ENCODE data around the gene MYO1A. TPM values are rescaled to one million over a fixed set of nuclear protein-coding genes. Genes with fewer than 3 reads are reported as not detected.

The MYO1A gene
- polyA plus RNA-seq, 1 donor (not counting 4 experiments of a cell fraction or from before 2014, with no cell fraction given): 0.01 TPM

DNA sequence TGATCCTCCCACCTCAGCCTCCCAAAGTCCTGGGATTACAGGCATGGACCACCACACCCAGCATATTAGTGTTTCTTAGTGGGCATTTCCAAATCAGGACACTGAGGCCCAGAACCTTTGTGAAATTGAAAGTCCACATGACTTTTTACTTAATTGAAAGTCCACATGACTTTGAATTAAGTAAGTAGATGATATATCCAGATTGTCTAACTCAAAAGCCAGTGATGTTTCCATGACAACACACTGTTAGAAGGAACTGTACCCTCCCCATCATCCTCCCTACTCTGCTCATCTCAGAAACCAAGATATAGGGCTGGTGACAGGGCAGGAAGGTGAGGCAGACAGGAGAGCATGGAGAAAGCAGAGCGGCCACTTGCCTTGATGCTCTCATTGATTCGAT is 7.2 kb downstream of the MYO1A start:
- Histone ChIP-seq H2AFZ (ENCODE audit: control insufficient read depth, low read length) (no peak overlapping the region), H3K4me2 (ENCODE audit: control insufficient read depth, extremely low read depth, insufficient read depth, low read depth, low read length) (no peak overlapping the region), H3K9ac (ENCODE audit: control insufficient read depth, extremely low read depth, insufficient read depth, low read length) (no peak overlapping the region), H3K27me3 (ENCODE audit: control insufficient read depth, extremely low read depth, insufficient read depth, low read length) (peaks cover 17% of the 10 kb centered on the region), H4K20me1 (ENCODE audit: control insufficient read depth, extremely low read depth, insufficient read depth, low read length) (no peaks in the 10 kb centered on the region), H3K27ac (ENCODE audit: control insufficient read depth, insufficient read depth, low read length) (no peak overlapping the region), H3K4me1 (ENCODE audit: control insufficient read depth, extremely low read depth, insufficient read depth, low read length) (no peaks in the 10 kb centered on the region), H3K9me3 (ENCODE audit: control insufficient read depth, low read depth, low read length) (no peaks in the 10 kb centered on the region), H3K79me2 (ENCODE audit: control insufficient read depth, insufficient read depth, low read length) (no peaks in the 10 kb centered on the region), H3K36me3 (ENCODE audit: control insufficient read depth in 2 of 2, extremely low read depth in 1 of 2, insufficient read depth in 2 of 2, low read length in 2 of 2) (no peaks in the 10 kb centered on the region), H3K4me3 (ENCODE audit: control insufficient read depth in 2 of 3, extremely low read depth in 1 of 3, insufficient read depth in 2 of 3, low read depth in 1 of 3, low read length in 3 of 3) (no peak overlapping the region), H3K9me1 (ENCODE audit: control insufficient read depth, extremely low read depth, insufficient read depth, low read length) (no peaks in the 10 kb centered on the region)
- FAIRE-seq: no peak
- DNase-seq (ENCODE audit: low read depth, low spot score): no peak
- no peak for TF ChIP-seq EZH2 (IDR thresholded peaks at IDR 0.05; ENCODE audit: low read length)
- TF ChIP-seq, protein P1, sequence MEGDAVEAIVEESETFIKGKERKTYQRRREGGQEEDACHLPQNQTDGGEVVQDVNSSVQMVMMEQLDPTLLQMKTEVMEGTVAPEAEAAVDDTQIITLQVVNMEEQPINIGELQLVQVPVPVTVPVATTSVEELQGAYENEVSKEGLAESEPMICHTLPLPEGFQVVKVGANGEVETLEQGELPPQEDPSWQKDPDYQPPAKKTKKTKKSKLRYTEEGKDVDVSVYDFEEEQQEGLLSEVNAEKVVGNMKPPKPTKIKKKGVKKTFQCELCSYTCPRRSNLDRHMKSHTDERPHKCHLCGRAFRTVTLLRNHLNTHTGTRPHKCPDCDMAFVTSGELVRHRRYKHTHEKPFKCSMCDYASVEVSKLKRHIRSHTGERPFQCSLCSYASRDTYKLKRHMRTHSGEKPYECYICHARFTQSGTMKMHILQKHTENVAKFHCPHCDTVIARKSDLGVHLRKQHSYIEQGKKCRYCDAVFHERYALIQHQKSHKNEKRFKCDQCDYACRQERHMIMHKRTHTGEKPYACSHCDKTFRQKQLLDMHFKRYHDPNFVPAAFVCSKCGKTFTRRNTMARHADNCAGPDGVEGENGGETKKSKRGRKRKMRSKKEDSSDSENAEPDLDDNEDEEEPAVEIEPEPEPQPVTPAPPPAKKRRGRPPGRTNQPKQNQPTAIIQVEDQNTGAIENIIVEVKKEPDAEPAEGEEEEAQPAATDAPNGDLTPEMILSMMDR (optimal IDR thresholded peaks at IDR 0.05 in 1 of 3, IDR thresholded peaks at IDR 0.05 in 1 of 3, conservative IDR thresholded peaks at IDR 0.05 in 1 of 3; ENCODE audit: extremely low read depth in 1 of 3, insufficient read depth in 2 of 3, low read length in 3 of 3): no peak
- dilution Hi-C loops (cut with MboI; ENCODE audit: extremely low pct_ligation_motif_present, low sequenced_read_pairs): no loop called here

DNA sequence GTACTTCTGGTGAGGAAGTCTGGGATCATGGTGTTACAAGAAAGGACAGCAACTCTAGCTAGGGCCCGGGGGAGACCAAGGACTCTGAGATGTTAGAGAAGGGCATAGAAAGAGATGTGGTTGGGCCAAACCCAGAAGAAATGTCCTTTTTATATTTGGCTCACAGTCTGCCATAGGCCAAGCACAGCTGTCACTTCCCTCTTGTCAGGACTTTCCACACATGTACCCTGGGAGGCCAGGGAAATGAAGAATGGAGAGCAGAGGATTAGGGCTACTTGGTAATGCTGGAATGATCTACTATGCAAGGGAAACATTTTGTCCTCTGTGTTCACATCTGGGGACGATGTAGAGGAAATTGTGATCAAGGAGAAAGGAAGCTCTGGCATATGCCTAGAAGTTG is 9.2 kb downstream of the MYO1A start:
- DNase-seq (ENCODE audit: low read depth, low spot score) (no peak), FAIRE-seq (no peak)
- Histone ChIP-seq H3K9ac (ENCODE audit: control insufficient read depth, extremely low read depth, insufficient read depth, low read length) (no peak overlapping the region), H3K4me3 (ENCODE audit: control insufficient read depth in 2 of 3, extremely low read depth in 1 of 3, insufficient read depth in 2 of 3, low read depth in 1 of 3, low read length in 3 of 3) (no peak overlapping the region), H2AFZ (ENCODE audit: control insufficient read depth, low read length) (no peak overlapping the region), H3K36me3 (ENCODE audit: control insufficient read depth in 2 of 2, extremely low read depth in 1 of 2, insufficient read depth in 2 of 2, low read length in 2 of 2) (no peaks in the 10 kb centered on the region), H3K9me3 (ENCODE audit: control insufficient read depth, low read depth, low read length) (no peaks in the 10 kb centered on the region), H3K27me3 (ENCODE audit: control insufficient read depth, extremely low read depth, insufficient read depth, low read length) (peaks cover 6% of the 10 kb centered on the region), H3K9me1 (ENCODE audit: control insufficient read depth, extremely low read depth, insufficient read depth, low read length) (no peaks in the 10 kb centered on the region), H3K4me1 (ENCODE audit: control insufficient read depth, extremely low read depth, insufficient read depth, low read length) (no peaks in the 10 kb centered on the region), H3K79me2 (ENCODE audit: control insufficient read depth, insufficient read depth, low read length) (no peaks in the 10 kb centered on the region), H3K4me2 (ENCODE audit: control insufficient read depth, extremely low read depth, insufficient read depth, low read depth, low read length) (no peak overlapping the region), H4K20me1 (ENCODE audit: control insufficient read depth, extremely low read depth, insufficient read depth, low read length) (no peaks in the 10 kb centered on the region), H3K27ac (ENCODE audit: control insufficient read depth, insufficient read depth, low read length) (no peak overlapping the region)
- dilution Hi-C loops (cut with MboI; ENCODE audit: extremely low pct_ligation_motif_present, low sequenced_read_pairs): no loop called here
- TF ChIP-seq, protein P1 (optimal IDR thresholded peaks at IDR 0.05 in 1 of 3, IDR thresholded peaks at IDR 0.05 in 1 of 3, conservative IDR thresholded peaks at IDR 0.05 in 1 of 3; ENCODE audit: extremely low read depth in 1 of 3, insufficient read depth in 2 of 3, low read length in 3 of 3): no peak
